ENCODE measurements around the gene PRLH.

The PRLH gene

DNA sequence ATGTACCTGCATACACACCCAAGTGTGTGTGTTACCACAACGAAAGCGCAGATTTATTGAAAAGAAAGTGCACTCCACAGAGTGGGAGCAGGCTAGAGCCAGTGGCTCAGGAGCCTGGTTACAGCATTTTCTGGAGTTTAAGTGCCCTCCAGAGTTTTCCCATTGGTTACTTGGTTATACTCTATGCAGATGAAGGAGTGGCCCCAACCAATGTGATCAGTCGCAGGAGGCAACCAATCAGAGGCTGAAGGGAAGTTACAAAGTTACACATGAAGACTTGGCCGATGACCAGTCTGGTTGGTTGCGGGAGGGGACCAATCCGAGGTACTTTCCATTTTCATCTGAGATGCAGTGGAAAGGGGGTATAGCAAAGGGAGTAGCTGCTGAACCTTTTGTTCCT, 13.5 kb upstream of the PRLH start:
- TF ChIP-seq, protein P1, sequence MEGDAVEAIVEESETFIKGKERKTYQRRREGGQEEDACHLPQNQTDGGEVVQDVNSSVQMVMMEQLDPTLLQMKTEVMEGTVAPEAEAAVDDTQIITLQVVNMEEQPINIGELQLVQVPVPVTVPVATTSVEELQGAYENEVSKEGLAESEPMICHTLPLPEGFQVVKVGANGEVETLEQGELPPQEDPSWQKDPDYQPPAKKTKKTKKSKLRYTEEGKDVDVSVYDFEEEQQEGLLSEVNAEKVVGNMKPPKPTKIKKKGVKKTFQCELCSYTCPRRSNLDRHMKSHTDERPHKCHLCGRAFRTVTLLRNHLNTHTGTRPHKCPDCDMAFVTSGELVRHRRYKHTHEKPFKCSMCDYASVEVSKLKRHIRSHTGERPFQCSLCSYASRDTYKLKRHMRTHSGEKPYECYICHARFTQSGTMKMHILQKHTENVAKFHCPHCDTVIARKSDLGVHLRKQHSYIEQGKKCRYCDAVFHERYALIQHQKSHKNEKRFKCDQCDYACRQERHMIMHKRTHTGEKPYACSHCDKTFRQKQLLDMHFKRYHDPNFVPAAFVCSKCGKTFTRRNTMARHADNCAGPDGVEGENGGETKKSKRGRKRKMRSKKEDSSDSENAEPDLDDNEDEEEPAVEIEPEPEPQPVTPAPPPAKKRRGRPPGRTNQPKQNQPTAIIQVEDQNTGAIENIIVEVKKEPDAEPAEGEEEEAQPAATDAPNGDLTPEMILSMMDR (IDR thresholded peaks at IDR 0.05; ENCODE audit: insufficient read depth, low read depth, low read length, missing control alignments), result no peak
- DNase-seq (ENCODE audit: low read depth), result no peak
- no peak overlapping the region for H3K4me3 ChIP-seq (ENCODE audit: low read length)

DNA sequence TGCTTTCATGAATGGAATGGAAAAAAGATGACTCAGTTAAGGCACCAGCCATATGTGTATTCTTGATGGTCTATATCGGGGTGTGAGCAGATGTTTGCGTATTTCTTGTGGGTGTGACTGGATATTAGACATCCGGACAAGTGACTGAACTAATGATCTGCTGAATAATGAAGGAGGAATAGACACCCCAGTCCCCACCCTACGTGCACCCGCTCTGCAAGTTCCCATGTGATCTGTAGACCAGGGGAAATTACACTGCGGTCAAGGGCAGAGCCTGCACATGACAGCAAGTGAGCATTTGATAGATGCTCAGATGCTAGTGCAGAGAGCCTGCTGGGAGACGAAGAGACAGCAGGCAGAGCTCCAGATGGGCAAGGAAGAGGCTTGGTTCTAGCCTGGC, 12.4 kb upstream of the PRLH start:
- no peak overlapping the region for H3K4me3 ChIP-seq (ENCODE audit: low read length)
- TF ChIP-seq, protein P1 (IDR thresholded peaks at IDR 0.05; ENCODE audit: insufficient read depth, low read depth, low read length, missing control alignments), result no peak
- DNase-seq (ENCODE audit: low read depth), result no peak

DNA sequence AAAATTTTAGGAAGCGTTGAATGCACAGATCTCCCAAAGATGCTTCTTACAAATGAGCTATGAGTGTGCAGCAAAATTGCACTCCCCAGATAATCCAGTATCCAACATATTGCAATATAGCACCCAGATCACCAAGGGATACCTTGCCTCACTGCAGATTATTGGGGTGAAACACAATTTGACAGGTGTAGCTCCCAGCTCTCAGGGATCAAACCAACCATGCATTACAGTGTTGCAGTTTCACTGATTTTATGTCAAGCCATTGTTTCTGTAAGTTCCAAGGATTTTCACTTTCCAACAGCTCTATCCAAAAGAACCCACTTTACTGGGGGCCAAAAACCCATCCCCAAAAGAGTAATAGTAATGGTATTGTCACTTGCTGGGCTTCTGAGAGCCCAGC, 10.8 kb upstream of the PRLH start:
- DNase-seq (ENCODE audit: low read depth), result no peak
- H3K4me3 ChIP-seq (ENCODE audit: low read length), result no peak overlapping the region
- TF ChIP-seq, protein P1 (IDR thresholded peaks at IDR 0.05; ENCODE audit: insufficient read depth, low read depth, low read length, missing control alignments), result no peak

DNA sequence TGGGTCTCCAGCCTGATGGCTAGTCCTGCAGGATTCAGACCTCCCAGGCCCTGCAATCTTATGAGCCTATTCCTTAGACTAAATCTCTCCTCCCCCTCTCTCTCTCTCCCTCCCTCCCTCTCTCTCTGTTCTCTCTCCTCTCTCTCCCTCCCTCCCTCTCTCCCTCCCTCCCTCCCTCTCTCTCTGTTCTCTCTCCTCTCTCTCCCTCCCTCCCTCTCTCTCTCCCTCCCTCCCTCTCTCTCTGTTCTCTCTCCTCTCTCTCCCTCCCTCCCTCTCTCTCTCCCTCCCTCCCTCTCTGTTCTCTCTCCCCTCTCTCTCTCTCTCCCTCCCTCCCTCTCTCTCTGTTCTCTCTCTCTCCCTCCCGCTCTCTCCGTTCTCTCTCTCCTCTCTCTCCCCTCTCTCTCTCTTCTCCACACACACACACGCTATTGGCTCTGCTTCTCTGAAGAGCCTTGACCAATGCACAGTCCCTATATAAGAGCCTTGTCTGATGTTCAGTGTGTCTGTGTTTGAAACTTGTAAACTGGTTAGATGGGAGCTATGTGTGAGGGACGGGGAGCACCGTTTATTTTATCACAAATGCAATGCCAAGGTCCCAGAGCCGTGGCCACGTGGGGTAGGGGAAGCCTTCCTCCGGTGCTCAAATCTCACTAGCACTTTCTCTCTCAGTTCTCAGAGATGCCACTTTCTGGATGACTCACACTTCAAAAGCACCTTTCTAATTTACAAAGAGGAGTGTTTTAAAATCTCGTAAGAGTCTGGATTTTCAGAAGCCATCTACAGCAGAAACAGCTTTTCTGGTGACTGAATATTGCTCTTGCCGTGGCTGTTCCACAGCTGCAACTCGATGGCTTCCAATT, 9.4 kb upstream of the PRLH start:
- TF ChIP-seq, protein P1 (IDR thresholded peaks at IDR 0.05; ENCODE audit: insufficient read depth, low read depth, low read length, missing control alignments), result no peak
- DNase-seq (ENCODE audit: low read depth), result no peak
- H3K4me3 ChIP-seq (ENCODE audit: low read length), result no peak overlapping the region

DNA sequence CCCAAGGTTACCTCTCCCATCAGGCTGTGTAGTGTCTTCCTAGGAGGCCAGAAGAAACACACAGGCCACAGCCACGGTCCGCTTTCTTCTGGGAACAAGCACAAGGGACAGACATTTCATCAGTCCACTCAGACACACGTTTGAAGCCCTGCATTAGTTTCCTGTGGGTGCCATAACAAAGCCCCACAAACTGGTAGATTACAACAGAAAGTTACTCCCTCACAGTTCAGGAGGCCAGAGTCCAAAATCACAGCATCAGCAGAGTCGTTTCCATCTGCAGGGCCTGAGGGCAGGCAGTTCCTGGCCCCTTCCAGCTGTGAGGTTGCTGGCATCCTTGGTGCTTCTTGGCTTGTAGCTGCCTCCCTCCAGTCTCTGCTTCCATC, 8.8 kb upstream of the PRLH start:
- DNase-seq (ENCODE audit: low read depth), result no peak
- TF ChIP-seq, protein P1 (IDR thresholded peaks at IDR 0.05; ENCODE audit: insufficient read depth, low read depth, low read length, missing control alignments), result no peak
- H3K4me3 ChIP-seq (ENCODE audit: low read length), result no peak overlapping the region

DNA sequence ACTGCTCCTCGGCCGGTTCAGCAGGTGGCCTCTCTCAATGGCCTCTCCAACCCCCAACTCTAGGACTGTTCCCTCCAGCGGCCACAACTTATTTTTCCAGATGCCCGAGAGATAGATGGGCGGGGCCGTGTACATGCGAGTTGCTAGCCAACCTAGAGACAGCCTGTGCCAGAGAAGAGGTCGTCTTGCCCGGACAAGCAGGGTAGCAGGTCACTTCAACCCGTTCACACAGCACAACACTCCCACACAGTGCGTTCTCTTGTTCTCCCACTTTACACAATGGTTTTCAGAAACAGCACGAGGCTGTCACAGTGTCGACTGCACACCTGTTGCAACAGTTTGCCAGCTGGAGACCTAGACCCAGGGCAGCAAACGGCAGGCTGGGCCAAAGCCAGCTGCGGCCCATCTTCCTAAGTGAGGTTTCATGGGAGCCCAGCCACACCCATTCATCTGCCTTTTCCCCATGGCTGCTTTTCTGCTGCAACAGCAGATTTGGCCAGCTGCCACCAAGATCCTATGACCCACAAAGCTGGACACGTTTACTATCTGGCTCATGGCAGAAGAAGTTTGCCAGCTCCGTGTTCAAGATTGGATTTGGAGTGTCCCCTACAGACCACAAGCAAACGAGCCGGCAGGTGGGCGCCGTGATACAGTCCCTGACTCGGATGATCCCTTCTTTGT, 7.3 kb upstream of the PRLH start:
- peak; percentile 62 for DNase-seq (ENCODE audit: low read depth)
- TF ChIP-seq, protein P1 (IDR thresholded peaks at IDR 0.05; ENCODE audit: insufficient read depth, low read depth, low read length, missing control alignments), result no peak
- H3K4me3 ChIP-seq (ENCODE audit: low read length), result no peak overlapping the region

Data from epithelial cell of esophagus (primary cell).